ENCODE results near the gene RPTOR. TPM values are rescaled to one million over a fixed set of nuclear protein-coding genes. Genes with fewer than 3 reads are reported as not detected.

Gene RPTOR
- total RNA-seq, 1 donor from 2014 or later = 32.0 TPM

GRCh38 chr17:80852476-80853015 lies 307.9 kb downstream of the RPTOR start:
- peaks cover 15% of the 10 kb centered on the region for H3K36me3 Mint-ChIP-seq (ENCODE audit: low read depth, unreplicated experiment)
- peaks cover 14% of the 10 kb centered on the region for H3K4me1 Mint-ChIP-seq (ENCODE audit: low read depth, unreplicated experiment)
- Histone ChIP-seq H3K4me1 (ENCODE audit: insufficient read depth, low read length) (peaks cover 19% of the 10 kb centered on the region), H3K36me3 (ENCODE audit: insufficient read depth, low read length) (no peaks in the 10 kb centered on the region), H3K27me3 (ENCODE audit: insufficient read depth, low read length) (no peaks in the 10 kb centered on the region), H2AFZ (ENCODE audit: low read depth, low read length) (no peak overlapping the region), H3K4me2 (ENCODE audit: low read length) (no peak overlapping the region), H3K27ac (ENCODE audit: low read depth, low read length) (no peak overlapping the region), H4K20me1 (ENCODE audit: insufficient read depth, low read length) (no peaks in the 10 kb centered on the region), H3K79me2 (ENCODE audit: insufficient read depth, low read length) (no peaks in the 10 kb centered on the region), H3K9me3 (ENCODE audit: insufficient read depth, low read depth, low read length) (no peaks in the 10 kb centered on the region), H3K4me3 (ENCODE audit: insufficient read depth, low read depth, low read length) (no peak overlapping the region), H3K9ac (ENCODE audit: low read length) (no peak overlapping the region)
- H3K27ac Mint-ChIP-seq (ENCODE audit: unreplicated experiment) = no peak overlapping the region
- H3K9me3 Mint-ChIP-seq (ENCODE audit: unreplicated experiment) = no peaks in the 10 kb centered on the region
- TF ChIP-seq EZH2 (IDR thresholded peaks at IDR 0.05; ENCODE audit: insufficient read depth, low read length) (no peak), CTCF (IDR thresholded peaks at IDR 0.05; ENCODE audit: insufficient read depth, low read depth, low read length) (no peak)
- DNase-seq (ENCODE audit: low read depth) (no peak), FAIRE-seq (no peak)
- H3K4me3 Mint-ChIP-seq (ENCODE audit: unreplicated experiment) = no peak overlapping the region
- H3K27me3 Mint-ChIP-seq (ENCODE audit: low read depth, unreplicated experiment) = no peaks in the 10 kb centered on the region

GRCh38 chr17:80853076-80853475 lies 308.4 kb downstream of the RPTOR start:
- H3K9me3 Mint-ChIP-seq (ENCODE audit: unreplicated experiment) = no peaks in the 10 kb centered on the region
- H3K36me3 Mint-ChIP-seq (ENCODE audit: low read depth, unreplicated experiment) = peaks cover 15% of the 10 kb centered on the region
- peak overlapping the region; percentile 72 for H3K27ac Mint-ChIP-seq (ENCODE audit: unreplicated experiment)
- no peaks in the 10 kb centered on the region for H3K9me3 ChIP-seq (ENCODE audit: insufficient read depth, low read depth, low read length)
- no peaks in the 10 kb centered on the region for H3K27me3 ChIP-seq (ENCODE audit: insufficient read depth, low read length)
- no peak overlapping the region for H3K4me2 ChIP-seq (ENCODE audit: low read length)
- no peak for DNase-seq (ENCODE audit: low read depth)
- H3K27me3 Mint-ChIP-seq (ENCODE audit: low read depth, unreplicated experiment) = no peaks in the 10 kb centered on the region
- FAIRE-seq = no peak
- H3K4me1 ChIP-seq (ENCODE audit: insufficient read depth, low read length) = peaks cover 19% of the 10 kb centered on the region
- no peak overlapping the region for H3K4me3 ChIP-seq (ENCODE audit: insufficient read depth, low read depth, low read length)
- H3K79me2 ChIP-seq (ENCODE audit: insufficient read depth, low read length) = no peaks in the 10 kb centered on the region
- H3K36me3 ChIP-seq (ENCODE audit: insufficient read depth, low read length) = no peaks in the 10 kb centered on the region
- no peak overlapping the region for H3K27ac ChIP-seq (ENCODE audit: low read depth, low read length)
- H3K4me3 Mint-ChIP-seq (ENCODE audit: unreplicated experiment) = no peak overlapping the region
- H3K9ac ChIP-seq (ENCODE audit: low read length) = no peak overlapping the region
- peaks cover 14% of the 10 kb centered on the region for H3K4me1 Mint-ChIP-seq (ENCODE audit: low read depth, unreplicated experiment)
- no peaks in the 10 kb centered on the region for H4K20me1 ChIP-seq (ENCODE audit: insufficient read depth, low read length)
- no peak overlapping the region for H2AFZ ChIP-seq (ENCODE audit: low read depth, low read length)
- no peak for TF ChIP-seq EZH2 (IDR thresholded peaks at IDR 0.05; ENCODE audit: insufficient read depth, low read length)
- TF ChIP-seq CTCF (IDR thresholded peaks at IDR 0.05; ENCODE audit: insufficient read depth, low read depth, low read length) = no peak

- no peak for FAIRE-seq
- no peak overlapping the region for H3K27ac Mint-ChIP-seq (ENCODE audit: unreplicated experiment)
Measured at GRCh38 chr17:80854220-80854619, 309.6 kb downstream of the RPTOR start.

More at GRCh38 chr17:80854220-80854619, 309.6 kb downstream of the RPTOR start:
- Mint-ChIP-seq H3K4me1 (ENCODE audit: low read depth, unreplicated experiment) (peaks cover 23% of the 10 kb centered on the region), H3K4me3 (ENCODE audit: unreplicated experiment) (no peak overlapping the region), H3K9me3 (ENCODE audit: unreplicated experiment) (no peaks in the 10 kb centered on the region), H3K36me3 (ENCODE audit: low read depth, unreplicated experiment) (peaks cover 13% of the 10 kb centered on the region), H3K27me3 (ENCODE audit: low read depth, unreplicated experiment) (no peaks in the 10 kb centered on the region)
- Histone ChIP-seq H3K27ac (ENCODE audit: low read depth, low read length) (no peak overlapping the region), H3K4me3 (ENCODE audit: insufficient read depth, low read depth, low read length) (no peak overlapping the region), H3K9me3 (ENCODE audit: insufficient read depth, low read depth, low read length) (no peaks in the 10 kb centered on the region), H3K4me2 (ENCODE audit: low read length) (no peak overlapping the region), H2AFZ (ENCODE audit: low read depth, low read length) (no peak overlapping the region), H3K36me3 (ENCODE audit: insufficient read depth, low read length) (no peaks in the 10 kb centered on the region), H3K9ac (ENCODE audit: low read length) (no peak overlapping the region), H4K20me1 (ENCODE audit: insufficient read depth, low read length) (no peaks in the 10 kb centered on the region), H3K4me1 (ENCODE audit: insufficient read depth, low read length) (peaks cover 30% of the 10 kb centered on the region), H3K79me2 (ENCODE audit: insufficient read depth, low read length) (no peaks in the 10 kb centered on the region), H3K27me3 (ENCODE audit: insufficient read depth, low read length) (no peaks in the 10 kb centered on the region)
- DNase-seq (ENCODE audit: low read depth) = no peak
- no peak for TF ChIP-seq CTCF (IDR thresholded peaks at IDR 0.05; ENCODE audit: insufficient read depth, low read depth, low read length)
- TF ChIP-seq EZH2 (IDR thresholded peaks at IDR 0.05; ENCODE audit: insufficient read depth, low read length) = no peak
